Activated CD8-positive, alpha-beta memory T cell treated with anti-CD3 and anti-CD28 coated beads for 36 hours (primary cell): ENCODE data around the gene NCBP2L. TPM values are rescaled to one million over a fixed set of nuclear protein-coding genes. Genes with fewer than 3 reads are reported as not detected.

Experiments
- CTCF ChIA-PET: fragments of 350-600 bp; sonication (Branson Sonifier 250); formaldehyde crosslinking; loops from one replicate; lab custom pipeline; 2021; ENCODE audit warnings: antibody characterized with exemption; lab: Charles Lee
- POLR2A ChIA-PET: fragments of 350-600 bp; sonication (Branson Sonifier 250); formaldehyde crosslinking; loops from one replicate; lab custom pipeline; 2021; ENCODE audit warnings: antibody characterized with exemption; lab: Charles Lee
- total RNA-seq, 2 experiments: library from RNA; stranded (reverse); gene quantifications; one replicate each; pipeline ENCODE4 v1.2.3, GENCODE V29; 2021

Gene NCBP2L
- total RNA-seq, 2 experiments from 2014 or later = not detected

- ChIA-PET CTCF (interaction anchor here (0.5 kb wide), 1 partner anchor 162 kb away, joined by 3 read pairs; no protein-coding TSS in a partner anchor), POLR2A (no interaction called here)
These were observed 57.0 kb downstream of the NCBP2L start for GRCh38 chrX:107834275-107835201.

GRCh38 chrX:107836958-107837357 lies 59.4 kb downstream of the NCBP2L start:
- ChIA-PET POLR2A (no interaction called here), CTCF (no interaction called here)

GRCh38 chrX:107840971-107841370 lies 63.4 kb downstream of the NCBP2L start:
- CTCF ChIA-PET = no interaction called here
- POLR2A ChIA-PET = no interaction called here

- POLR2A ChIA-PET = interaction anchor here (0.6 kb wide), 1 partner anchor 214 kb away, joined by 3 read pairs; the partner anchor contains the start of gene PRPS1
- CTCF ChIA-PET = no interaction called here
These were observed 65.3 kb downstream of the NCBP2L start for GRCh38 chrX:107842715-107843400.

Other genes starting within 250 kb of the NCBP2L start
- 100 to 1,000 TPM; 123 to 125 TPM for gene PRPS1, start 149.2 kb upstream of the NCBP2L start, total RNA-seq
- 10 to 100 TPM; 17.6 to 20.4 TPM for gene TSC22D3, start 1.9 kb upstream of the NCBP2L start, total RNA-seq
- 1 to 10 TPM; 8.7 to 9.4 TPM for gene MID2, start 48.1 kb downstream of the NCBP2L start, total RNA-seq
- gene TEX13B, start 204.6 kb downstream of the NCBP2L start, total RNA-seq = not detected